GM19043 (cell line): ENCODE measurements around the gene FAM83B.

ENCODE experiments used
- ATAC-seq: cut with Tn5 transposase; IDR thresholded peaks from one replicate; pipeline ENCODE4 v1.9.1; 2021; ENCODE audit warnings: low read depth; ENCODE audit not compliant: unreplicated experiment

Gene FAM83B

DNA sequence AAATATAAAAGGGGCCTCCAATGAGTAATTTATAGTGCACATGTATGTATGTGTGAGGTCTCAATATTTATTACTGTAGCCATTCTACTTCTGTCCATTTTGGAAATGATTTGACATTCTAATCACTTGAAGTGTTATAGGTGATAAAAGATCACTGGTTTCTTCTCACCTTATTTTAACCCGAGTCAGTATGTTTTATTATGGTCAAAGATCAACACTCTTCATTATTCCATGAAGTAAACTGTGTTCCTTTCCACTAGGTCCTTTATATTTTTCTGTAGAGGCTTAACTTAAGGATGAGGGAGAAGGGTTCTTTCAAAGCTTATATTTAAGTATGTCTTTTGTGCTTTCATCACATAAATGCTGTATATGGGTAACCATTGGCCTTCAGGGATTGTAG, 47.2 kb downstream of the FAM83B start:
- no peak for ATAC-seq

DNA sequence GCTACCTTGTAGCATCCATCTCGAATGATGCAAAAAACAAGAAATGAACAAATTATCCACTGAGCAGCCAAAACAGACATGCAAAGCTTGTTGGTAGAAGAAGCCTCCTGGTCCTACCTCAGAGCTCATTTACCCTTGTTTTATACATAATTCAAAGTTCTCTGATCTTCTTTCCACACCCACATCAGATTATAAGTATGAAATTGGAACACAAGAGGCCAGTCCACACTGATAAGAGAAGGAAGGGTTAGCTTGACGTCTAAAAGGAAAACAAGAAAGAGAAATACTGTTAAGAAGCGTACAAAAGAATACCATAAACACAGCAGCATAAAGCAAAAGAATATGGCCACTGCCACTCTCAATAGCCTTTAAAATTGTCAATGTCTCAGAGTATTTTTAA, 49.7 kb downstream of the FAM83B start:
- ATAC-seq: no peak

DNA sequence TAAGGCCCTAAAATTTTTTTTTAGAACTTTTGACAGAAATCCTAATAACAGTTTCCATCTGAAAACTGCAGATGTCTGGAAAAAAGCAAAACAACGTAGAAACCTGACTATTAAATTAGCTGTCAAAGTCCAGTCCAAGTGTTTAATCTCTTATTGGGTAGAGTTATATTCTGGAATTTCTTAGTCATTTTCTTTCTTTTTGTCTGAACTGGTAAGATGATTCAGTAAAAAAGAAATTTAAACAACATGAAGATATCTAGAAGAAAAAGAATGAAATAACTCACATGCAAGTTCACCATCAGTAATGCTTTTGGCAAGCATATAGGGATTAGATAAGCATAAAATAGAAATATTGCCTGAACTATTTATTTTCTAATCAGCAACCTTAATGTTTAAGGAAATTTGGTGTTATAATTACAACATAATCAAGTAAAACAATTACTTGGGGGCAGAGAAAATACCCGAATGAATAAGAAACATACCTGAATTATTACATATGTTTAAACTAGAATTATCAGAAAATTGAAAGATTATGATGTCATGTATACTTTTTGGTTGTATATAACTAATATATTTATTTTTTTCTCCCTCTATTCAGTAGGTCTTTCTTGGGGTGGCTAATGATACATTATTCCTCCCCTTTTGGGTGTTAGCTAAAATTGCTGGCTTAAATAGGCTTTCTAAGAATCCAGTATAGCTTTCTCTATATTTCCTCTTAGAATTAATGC, 51.1 kb downstream of the FAM83B start:
- no peak for ATAC-seq

DNA sequence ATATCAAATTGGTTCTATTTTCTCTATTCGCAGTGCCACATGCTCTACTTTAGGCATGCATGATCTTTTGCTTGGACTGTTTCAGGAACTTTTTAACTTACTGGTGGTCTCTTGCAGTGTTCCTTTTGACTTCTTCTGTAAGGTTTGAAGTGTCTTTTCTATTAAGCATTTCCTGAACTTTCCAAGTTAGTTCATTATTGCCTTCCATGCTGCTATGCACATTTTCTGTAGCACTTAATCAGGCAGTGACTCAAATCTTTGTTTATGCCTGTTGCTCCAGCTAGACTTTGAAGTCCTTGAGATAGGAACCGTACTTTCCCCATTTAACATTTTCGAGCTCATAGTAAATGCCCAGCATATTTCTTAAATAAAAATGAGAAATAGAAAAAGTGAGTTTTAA, 52.2 kb downstream of the FAM83B start:
- ATAC-seq: no peak

DNA sequence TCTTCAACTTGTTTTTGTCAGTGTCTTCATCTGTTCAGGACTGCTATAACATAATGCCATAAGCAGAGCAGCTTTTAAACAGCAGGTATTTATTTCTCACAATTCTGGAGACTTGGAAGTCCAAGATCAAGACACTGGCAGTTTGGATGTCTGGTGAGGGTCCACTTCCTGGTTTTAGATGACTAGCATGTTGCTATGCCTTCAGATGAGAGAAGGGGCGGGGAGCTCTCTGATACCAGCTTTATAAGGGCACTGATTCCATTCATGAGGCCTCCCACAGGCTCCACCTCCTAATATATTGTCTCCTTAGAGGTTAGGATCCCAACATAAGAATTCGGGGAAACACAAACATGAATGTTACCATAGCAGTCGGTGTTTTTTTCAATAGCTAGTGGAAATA, 52.9 kb downstream of the FAM83B start:
- ATAC-seq: no peak

DNA sequence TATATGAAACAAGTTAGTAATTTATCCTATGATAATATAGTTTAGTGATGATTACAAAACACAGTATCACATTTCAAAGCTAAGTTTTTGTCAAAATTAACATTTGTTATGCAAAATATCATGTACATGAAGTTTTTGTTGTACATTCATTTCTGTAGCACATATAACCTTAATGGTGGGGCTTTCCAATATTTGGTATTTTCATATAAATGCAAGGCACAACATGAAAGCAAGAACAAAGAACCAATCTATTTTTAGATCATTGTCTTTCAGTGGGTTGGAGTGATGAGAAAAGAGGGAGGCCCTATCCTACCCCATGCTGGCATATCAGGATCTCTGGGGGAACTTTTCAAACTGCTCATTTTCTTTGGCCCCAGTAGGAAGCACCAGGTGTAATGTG, 53.4 kb downstream of the FAM83B start:
- ATAC-seq: no peak

DNA sequence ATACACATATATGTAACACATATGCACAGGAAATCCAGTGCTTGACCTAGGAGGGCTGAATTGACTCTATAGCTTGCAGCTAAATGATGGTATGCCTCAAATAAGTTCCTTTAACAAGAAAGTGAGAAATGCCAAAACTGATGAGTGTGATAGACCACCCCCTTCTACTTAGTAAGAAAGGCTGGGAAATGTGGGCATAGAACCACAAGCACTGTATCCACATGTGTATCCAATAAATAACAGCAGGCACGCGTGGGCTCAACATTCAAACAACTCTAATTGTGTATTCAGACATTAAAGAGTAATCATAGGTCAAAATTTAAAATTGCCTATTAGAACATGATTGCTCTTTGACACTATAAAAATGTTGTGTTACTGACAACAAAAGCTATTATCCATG, 54.1 kb downstream of the FAM83B start:
- ATAC-seq: no peak

DNA sequence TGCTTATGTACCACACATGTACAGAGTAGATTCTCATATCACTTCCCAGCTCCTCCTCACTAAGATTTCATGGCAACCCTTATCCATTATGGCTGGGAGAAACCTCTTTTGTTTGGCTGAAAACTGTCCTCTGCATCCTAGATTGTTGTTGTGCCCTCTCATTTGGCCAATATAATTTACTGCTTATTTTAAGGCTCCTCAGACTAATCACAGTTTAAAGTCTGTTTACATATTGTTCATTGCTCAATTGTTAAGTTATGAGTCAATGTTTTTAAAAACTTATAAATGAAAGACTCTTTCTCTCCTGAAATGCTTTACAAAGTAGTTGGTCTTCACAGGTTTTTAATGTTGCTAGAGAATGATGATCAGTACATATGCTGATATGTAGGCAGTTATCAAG, 57.3 kb downstream of the FAM83B start:
- ATAC-seq: no peak

DNA sequence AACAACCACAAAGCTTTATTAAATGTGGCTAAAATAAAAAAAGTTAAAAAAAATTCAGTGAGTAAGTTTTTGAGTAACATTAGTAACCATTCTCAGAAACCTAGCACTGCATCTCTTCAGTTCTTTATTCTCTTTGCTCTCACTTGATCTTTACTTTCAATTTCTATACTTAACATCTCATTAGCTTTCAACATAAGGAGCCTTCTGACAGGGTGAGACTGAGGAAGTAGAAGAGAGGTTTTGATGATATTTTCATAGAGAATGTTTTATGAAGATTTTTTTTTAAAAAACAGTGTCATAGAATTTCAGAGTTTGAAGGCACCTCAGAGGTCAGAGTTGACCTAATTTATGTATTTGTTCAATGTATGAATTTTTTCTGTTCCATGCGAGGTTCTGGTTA, 60.8 kb downstream of the FAM83B start:
- ATAC-seq: no peak

DNA sequence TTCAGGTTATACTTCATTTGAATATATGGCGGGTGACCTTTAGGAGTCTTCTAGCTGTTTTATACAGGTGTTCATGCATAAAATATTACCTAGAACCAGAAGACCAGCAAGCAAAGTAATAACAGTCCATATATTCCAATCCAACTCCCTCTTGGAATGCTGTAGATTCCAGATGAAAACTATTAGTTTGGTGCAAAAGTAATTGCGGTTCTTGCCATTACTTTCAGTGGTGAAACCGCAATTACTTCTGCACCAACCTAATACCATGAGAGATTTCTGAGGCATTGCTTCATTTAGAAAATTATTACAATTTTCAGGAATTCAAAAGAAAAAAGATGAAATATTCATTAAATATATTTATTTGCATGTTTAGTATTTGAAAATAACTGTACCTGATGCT, 62.6 kb downstream of the FAM83B start:
- ATAC-seq: no peak

DNA sequence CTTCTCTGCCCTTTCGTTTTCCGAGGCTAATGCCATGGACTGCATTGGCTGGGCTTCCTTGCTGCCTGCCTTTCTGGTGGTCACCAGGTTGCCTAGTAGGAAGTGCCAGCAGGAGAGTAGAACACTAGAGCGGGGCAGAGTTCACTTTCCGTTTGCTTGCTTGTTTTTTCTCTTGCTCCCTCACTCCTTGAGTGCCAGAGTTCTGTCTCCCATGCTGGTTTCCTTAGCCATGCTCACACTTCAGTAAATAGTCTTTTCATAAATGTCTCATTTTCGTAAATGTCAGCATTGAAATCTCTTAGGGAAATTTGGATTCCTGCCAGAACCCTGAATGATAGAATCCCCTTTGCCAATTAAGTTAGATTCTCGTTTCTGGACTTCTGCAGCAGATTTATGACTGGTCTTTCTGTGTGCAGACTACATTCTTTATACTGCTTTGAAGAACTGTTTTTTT, 63.9 kb downstream of the FAM83B start:
- no peak for ATAC-seq

DNA sequence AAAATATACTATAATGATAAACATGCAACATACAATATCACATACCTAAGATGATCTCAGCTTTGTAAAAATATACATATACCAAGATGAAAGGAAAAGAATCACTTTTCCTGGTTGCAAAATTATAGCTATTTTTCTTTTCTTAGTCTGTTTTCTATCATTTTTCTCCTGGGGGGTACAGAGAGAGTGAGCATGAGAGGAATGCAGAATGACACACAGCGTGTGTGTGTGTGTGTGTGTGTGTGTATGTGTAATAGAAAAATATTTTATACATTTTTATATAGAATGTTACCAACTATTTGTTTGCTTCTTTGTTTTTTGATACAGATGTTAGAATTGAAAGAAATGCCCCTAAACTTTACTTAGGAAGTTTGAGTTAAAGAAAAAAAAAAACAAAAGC, 64.3 kb downstream of the FAM83B start:
- no peak for ATAC-seq

DNA sequence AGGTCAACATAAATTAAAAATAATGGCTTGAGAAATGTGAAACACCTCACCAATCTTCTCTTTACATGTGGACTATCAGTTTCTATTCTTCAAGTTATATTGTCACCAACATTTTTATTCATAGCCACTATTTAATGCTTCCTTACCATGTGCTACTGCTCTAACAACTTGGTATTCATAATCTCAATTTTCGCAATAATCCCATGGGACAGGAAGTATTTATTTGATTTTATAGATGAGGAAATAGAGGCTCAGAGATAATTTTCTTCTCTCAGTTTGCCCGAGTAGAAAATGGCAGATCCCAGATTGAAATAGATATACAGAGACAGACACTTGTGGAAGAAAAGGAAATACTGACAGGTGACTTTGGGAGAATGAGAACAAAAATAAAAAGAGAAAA, 66.6 kb downstream of the FAM83B start:
- ATAC-seq: no peak

DNA sequence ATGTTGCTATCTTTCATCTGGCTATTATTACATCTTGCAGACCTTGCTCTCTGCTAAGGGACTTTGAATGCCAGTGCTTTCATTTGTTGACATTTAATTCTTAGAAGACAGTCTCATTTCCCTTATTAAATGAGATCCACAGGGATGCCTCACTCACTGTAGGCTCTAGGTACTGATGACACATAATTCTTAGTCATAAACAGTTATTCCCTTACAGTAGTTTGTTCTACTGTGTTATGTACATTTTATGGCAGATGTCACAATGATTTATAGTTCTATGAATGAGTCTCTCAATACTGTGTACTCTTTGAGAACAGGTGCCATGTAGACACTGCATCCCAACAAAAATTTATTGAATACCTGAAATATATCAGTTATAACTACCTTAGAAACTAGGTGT, 70.3 kb downstream of the FAM83B start:
- no peak for ATAC-seq

DNA sequence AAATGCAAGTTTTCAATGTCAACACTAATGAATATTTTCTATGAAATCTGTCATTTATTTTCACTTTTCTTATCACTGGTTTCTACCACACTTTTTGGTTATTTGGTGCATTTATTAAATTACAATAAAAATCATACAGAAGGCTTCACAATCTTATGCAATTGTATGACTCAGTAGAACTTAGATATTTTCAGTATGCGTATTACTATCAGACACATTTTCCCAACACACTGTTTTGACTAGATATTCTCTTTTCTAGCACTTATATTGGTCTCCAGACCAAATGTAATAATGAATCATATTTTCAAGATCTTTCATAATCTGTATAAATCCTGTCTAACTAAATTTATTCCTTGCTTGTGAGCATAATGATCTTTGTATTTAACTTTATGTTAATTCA, 74.1 kb downstream of the FAM83B start:
- no peak for ATAC-seq

DNA sequence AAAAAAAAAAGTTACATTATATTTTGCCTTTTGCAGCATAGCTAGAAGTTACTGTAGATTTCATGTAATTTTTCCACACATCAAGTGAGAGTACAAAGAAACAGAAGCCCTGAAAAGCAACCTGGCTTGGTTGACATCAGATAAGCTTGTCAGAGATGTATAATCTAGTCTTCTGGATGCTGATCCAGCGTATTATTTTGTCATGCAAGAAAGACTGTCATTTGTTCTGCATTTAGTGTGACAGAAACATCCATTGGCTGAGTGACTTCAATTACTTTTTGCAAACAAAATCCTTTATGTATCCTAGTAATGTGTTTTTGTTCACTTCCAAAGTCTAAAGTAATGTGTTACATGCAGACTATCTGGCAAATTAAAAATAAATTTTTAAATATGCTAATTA, 75.3 kb downstream of the FAM83B start:
- no peak for ATAC-seq

DNA sequence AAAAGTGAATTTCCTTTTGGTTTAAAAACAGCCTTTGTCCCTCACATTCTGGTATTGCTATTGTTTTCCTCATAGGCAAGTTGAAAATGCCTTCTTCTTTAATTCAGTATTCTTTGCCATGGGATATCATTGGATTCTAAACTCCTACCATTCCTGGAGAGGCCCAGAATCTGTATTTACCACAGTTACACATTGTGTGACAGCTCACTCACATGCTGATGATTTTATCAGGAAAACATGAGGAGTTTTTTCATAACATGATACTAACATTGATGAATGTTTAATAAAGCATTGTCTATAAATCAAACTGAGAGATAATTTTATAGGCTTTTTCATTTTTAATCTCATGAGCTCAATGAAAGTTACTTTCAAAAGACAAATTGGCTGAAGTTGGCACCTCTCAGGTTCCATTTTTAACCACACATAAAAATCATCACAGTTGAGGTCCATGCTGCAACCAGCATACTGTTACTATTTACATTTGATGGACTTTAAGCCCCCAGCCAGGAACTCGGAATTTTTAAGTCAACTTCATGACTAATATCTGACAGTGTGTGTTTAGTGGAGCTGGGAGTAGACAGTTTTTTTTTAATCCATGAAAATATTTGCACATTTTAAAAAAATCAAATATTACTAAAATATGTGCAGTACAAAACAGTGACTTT, 82.8 kb downstream of the FAM83B start:
- no peak for ATAC-seq

DNA sequence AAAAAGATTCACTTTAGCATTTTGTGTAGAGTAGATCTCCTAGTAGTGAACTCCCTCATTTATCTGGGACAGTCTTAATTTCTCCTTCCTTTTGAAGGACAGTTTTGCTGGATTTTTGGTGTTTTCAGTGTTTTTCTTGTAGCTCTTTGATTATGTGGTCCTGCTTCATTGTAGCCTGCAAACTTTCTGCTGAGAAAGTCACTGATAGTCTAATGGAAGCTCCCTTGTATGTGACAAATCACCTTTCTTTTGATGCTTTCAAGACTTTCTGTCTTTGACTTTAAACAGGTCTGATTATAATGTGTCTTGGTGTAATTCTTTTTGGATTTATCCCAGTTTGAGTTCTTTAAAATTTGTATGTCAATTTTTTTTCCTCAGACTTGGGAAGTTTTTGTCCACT, 86.1 kb downstream of the FAM83B start:
- ATAC-seq: no peak

DNA sequence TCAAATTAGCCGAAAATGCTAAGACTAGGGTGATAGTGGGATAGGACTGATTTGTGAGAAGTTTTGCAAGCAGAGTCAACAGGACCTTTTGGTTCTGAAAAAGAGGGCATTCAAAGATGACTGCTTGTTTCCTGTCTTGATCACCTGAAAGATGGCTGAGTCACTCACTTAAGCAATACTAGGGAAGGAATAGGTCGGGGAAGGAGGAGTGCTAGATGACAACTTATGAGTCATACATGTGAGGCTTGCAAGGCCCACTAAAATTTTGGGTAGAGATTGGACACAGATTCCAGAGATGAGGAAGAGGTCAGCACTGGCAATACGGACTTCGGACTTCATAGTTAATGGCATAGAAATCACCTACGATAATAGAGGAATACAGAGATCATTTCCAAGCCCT, 89.2 kb downstream of the FAM83B start:
- no peak for ATAC-seq

DNA sequence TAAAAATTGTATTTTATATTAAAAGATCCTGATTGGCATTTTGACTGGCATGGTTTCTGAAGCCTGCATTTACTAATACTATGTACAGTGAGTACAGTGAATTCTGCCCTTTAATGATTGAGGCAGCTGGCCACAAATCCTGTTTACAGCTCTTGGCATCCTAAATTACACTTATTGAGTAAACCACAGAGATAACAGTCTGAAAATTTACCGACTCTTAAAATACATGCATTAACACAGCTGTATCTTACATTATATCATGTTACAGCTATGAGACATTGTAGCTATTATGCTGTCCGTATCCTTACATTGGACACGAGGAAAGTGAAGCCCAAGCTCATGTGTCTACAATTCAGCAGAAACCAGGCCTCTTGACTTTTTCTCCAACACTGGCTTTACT, 90.8 kb downstream of the FAM83B start:
- ATAC-seq: no peak

DNA sequence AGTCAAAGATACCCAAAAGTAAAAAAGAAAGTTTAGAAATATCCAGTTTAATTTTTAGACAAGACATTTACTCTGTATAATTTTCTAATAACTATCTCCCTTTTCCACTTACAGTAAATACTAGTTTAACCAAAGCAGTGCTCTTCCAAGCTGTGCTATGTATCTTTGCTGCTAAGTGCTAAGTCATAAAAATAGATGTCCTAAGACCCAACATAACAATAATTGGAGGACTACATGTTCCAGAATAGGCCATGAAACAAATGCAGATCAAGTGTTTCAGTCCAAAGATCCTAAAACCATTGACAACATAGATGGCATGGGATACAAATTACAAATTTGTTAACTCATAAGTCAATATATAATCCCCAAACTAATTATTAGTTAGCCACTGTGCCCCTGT, 111.1 kb downstream of the FAM83B start:
- no peak for ATAC-seq

DNA sequence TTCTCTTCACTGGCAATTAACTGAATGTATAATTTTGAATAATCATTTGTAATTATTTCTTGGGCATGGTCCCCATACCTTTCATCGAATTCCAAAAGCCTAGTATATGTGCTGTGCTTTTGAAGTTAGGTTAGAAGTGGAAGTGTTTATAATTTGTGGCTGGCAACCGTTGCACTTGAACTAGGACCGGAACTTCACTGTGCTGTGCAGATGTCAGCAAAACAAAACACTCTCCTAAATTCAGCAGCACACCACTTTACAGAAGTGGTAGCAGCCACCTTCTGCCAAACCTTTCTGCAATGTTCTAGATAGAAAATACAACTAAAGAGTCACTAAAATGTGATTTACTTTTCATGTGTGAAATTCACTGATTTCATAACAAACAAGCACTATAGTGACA, 111.9 kb downstream of the FAM83B start:
- no peak for ATAC-seq

DNA sequence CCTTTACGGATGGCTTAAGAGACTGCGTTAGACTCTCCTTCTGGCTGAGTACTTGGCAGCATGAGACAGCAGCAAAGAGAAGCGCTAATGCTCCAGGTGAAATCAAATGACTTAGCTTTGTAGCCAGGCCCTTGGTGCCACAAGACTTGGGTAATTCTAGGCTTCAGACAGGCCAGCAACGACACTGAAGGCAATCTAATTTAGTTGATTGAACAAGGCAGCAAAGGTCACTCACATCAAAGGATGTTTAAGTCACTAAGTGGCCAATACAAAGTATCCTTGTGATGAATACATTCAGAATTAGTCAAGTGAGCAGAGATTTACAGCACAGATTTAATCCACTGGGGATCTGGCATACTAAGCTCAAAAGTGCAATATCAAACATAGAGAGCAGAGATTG, 113.2 kb downstream of the FAM83B start:
- ATAC-seq: no peak
